HL-60/S4 (cell line): ENCODE data around the gene ELAVL2.
"Not testable (repeated sequence)": the region's sequence is repeated elsewhere in the genome, so short reads cannot be mapped to it uniquely, and the experiment has no call there.

Experiments
- in situ Hi-C: fragments of 300-500 bp; cut with MboI; formaldehyde crosslinking; loops from 2 replicates; pipeline ENCODE4 v1.14.3; 2022; ENCODE audit warnings: low sequenced_read_pairs

Gene ELAVL2

GRCh38 chr9:23730364-23730763, 95.7 kb downstream of the ELAVL2 start:
- in situ Hi-C loops: no loop called here

- in situ Hi-C loops: no loop called here
Measured at GRCh38 chr9:23728736-23729135, 97.3 kb downstream of the ELAVL2 start.

- in situ Hi-C loops: no loop called here
Measured at GRCh38 chr9:23725279-23725946, 100.6 kb downstream of the ELAVL2 start.

DNA sequence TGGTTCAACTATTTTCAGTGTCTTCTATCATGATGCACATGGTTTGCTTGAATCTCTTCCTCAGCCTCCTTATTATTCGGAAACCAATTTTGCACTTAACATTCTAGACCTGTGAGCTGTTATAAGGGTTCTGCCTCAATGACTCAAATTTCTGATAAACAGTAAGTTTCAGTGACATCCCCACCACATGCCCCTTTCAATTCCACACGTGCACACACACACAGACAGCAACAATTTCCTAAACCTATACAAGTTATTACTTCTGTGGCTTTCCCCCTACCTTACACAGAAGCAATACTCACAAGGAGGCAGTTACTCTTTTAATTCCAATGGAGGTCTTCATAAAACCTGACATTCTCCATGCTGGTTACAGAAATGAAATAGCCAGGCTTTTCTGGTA, 102.4 kb downstream of the ELAVL2 start:
- in situ Hi-C loops: no loop called here

DNA sequence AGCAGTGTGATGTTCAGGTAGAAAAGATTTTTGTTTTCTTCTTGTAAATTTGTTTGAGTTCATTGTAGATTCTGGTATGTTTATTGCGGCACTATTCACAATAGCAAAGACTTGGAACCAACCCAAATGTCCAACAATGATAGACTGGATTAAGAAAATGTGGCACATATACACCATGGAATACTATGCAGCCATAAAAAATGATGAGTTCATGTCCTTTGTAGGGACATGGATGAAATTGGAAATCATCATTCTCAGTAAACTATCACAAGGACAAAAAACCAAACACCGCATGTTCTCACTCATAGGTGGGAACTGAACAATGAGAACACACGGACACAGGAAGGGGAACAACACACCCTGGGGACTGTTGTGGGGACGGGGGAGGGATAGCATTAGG, 103.0 kb downstream of the ELAVL2 start:
- in situ Hi-C loops: not testable (repeated sequence)

GRCh38 chr9:23721466-23721865, 104.6 kb downstream of the ELAVL2 start:
- in situ Hi-C loops: no loop called here

- in situ Hi-C loops: no loop called here
Measured at GRCh38 chr9:23717505-23717904, 108.5 kb downstream of the ELAVL2 start.

DNA sequence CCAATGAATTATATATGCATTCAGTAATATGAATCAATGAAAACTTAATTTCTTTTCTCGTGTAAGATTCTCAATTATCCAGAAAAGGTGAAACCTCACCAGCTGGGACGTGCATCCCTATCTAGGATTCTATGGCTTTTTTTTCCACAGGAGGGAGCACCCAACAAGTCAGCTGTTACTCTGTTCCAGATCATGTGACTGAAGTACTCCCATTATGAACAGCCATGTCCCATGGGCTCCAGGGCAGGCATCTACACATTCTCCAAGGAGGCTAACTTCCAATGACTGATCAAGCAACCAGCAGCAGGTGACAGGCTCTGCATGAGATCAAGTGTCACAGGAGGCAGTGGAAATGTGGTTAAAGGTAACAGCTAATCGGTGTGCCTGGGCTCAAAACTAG, 118.8 kb downstream of the ELAVL2 start:
- in situ Hi-C loops: no loop called here

GRCh38 chr9:23702311-23702922, 123.6 kb downstream of the ELAVL2 start:
- in situ Hi-C loops: no loop called here

GRCh38 chr9:23701291-23701690, 124.7 kb downstream of the ELAVL2 start:
- in situ Hi-C loops: no loop called here

- in situ Hi-C loops: no loop called here
Measured at GRCh38 chr9:23700359-23700758, 125.7 kb downstream of the ELAVL2 start.

DNA sequence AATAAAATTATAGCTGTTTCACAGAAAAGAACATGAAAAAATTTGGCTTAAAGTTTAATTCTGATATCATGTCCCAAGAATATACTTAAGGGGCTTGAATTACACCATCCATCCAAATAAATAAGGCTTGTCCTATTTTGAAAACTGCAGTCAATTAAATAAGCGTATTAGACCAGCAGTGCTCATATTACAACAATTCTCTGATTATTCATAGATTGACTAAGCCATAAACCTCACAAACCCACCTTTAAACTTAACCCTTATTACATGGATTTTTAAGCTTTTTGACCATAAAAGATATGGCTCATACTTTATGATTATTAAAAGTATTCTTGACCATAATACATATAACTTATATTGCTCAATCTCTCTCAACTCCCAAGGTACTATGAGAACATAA, 127.9 kb downstream of the ELAVL2 start:
- in situ Hi-C loops: no loop called here

DNA sequence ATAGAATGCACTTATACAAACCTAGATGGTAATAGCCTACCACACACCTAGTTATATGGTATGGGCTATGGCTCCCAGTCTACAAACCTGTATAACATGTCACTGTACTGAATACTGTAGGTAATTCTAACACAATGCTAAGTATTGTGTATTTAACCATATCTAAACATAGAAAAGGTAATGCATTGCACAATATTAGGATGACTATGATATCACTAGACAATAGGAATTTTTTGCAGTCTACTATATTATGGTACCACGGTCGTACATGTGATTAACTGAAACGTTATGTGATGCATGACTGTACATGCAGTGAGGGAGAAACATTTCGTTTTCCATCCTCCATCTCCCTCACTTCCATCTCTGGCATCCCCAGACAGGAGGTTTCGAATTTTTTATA, 130.5 kb downstream of the ELAVL2 start:
- in situ Hi-C loops: no loop called here

DNA sequence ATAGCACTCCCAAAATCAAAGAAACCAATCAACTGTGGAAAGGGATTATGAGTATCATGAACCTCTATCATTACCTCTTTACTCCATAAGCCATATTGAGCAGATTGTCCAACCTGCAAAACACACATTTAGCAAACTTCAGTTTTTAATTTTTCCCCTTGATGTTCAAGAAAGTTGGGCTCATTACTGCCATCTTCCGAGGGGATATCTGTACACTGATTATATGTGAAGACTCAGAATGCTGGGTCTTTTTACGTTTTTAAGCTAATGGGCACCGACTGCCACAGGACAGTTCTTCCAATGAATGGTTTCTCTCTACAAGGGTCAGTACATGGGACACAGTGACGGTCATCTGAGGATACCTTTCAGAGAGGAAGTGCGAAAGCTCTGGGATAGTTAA, 132.7 kb downstream of the ELAVL2 start:
- in situ Hi-C loops: no loop called here

GRCh38 chr9:23686896-23687295, 139.1 kb downstream of the ELAVL2 start:
- in situ Hi-C loops: no loop called here

GRCh38 chr9:23686257-23686656, 139.8 kb downstream of the ELAVL2 start:
- in situ Hi-C loops: no loop called here

DNA sequence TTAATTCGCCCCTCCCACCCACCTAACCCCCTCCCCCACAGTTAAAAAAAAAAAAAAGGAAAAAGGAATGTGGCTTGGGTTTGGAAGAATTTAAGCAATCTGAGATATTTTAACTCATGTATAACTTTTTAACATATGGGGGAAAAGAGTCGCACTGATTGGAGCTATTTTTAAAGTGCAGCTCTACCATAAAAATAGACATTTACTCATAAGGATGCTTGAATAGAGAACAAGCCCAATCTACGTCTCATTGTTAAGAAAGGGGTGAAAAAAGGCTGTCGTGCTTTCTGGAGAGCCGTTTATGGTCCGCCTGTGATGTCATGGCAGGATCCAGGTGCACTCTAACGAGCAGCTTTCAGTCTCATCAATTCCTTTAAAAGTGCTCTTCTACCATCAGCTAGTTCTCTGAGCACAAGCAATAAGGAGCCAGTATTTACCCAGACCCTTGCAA, 142.4 kb downstream of the ELAVL2 start:
- in situ Hi-C loops: no loop called here

DNA sequence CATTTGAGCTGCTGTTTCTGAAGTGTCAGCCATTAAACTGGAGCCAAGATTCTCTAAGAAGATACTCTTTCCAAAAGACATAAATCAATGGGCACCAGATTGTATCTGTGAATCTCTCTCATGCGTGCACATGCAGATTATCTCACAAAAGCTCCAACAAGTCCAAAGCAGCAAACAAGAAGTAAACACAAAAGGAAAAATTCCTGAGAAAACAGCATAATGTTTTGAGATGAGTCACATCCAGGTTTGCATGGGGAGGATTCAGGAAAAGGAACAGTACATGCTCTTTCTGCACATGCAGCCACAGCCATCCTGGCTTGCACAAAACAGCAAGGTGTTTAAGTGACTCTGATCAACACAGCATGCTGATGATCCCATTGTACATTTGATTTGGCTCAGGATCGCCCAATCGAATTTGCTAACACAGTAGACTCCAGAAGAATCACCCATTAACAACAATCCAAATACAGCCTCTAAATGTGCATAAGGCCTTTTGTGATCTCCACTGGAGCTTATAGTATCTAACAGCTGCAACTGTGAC, 143.1 kb downstream of the ELAVL2 start:
- in situ Hi-C loops: no loop called here

DNA sequence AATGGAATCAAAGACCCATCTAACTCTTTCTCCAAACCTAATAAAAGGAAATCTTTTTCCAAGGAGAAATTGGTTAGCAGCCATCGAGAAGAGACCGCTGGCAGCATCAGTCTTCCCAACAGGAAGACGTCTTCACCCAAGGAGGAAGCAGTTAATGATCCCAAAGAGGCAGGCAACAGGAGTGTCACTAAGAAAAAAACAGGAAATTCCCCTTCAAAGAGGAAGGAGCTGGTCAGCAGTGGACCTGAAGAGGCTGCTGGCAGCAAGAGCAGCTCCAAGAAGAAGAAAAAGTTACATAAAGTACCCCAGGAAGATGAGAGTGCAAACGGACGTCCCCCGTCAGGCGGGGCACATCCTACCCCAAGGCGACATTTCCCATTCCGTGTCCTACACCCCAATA, 143.7 kb downstream of the ELAVL2 start:
- in situ Hi-C loops: no loop called here

DNA sequence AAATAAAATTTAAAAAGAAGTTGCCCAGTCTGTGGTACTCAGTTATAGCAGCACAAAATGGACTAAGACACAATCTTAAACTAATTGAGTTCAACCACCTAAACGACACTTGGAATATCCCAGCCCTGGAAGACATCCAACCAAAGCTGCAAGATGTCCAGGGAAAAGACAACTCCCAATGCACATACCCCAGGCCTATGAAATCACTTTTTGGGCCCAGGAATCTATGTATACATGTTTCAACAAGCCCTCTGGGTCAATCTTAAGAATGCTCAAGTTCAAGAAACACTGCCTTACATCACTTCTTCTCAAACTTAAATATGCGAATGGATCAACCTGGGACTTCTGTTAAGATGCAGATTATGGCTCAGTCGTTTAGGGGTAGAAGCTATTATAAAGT, 148.6 kb downstream of the ELAVL2 start:
- in situ Hi-C loops: no loop called here

- in situ Hi-C loops: no loop called here
Measured at GRCh38 chr9:23674016-23674585, 151.9 kb downstream of the ELAVL2 start.

DNA sequence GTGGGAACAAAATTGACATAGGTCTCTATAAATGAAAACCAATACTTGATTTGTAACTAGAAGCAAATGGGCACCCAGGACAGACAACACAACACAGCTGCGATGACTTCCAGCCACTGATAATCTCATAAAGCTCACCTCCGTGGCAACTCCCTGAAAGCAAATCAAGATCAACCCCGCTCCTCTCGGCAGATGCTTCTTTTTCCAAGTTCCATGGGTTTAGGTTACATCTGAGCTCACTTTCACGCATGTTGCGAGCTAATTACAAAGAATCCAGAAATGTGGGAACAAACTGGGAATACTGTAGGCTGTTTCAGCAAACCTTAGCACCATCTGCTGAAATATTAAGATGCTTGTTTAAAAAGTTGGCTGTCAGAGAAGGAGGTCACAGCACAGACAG, 153.9 kb downstream of the ELAVL2 start:
- in situ Hi-C loops: no loop called here
